ENCODE results near the gene ARHGAP29.

Gene ARHGAP29

GRCh38 chr1:94273111-94273510 is 35.7 kb upstream of the ARHGAP29 start:
- TF ChIP-seq CTCF (IDR thresholded peaks at IDR 0.05; ENCODE audit: extremely low read depth, missing control alignments), result no peak
- no peak for DNase-seq (ENCODE audit: low spot score)

GRCh38 chr1:94272388-94272787 is 35.0 kb upstream of the ARHGAP29 start:
- DNase-seq (ENCODE audit: low spot score), result no peak
- no peak for TF ChIP-seq CTCF (IDR thresholded peaks at IDR 0.05; ENCODE audit: extremely low read depth, missing control alignments)

GRCh38 chr1:94271373-94271772 is 34.0 kb upstream of the ARHGAP29 start:
- no peak for DNase-seq (ENCODE audit: low spot score)
- no peak for TF ChIP-seq CTCF (IDR thresholded peaks at IDR 0.05; ENCODE audit: extremely low read depth, missing control alignments)

- no peak for DNase-seq (ENCODE audit: low spot score)
- no peak for TF ChIP-seq CTCF (IDR thresholded peaks at IDR 0.05; ENCODE audit: extremely low read depth, missing control alignments)
Measured at GRCh38 chr1:94270801-94271203, 33.4 kb upstream of the ARHGAP29 start.

- no peak for DNase-seq (ENCODE audit: low spot score)
- TF ChIP-seq CTCF (IDR thresholded peaks at IDR 0.05; ENCODE audit: extremely low read depth, missing control alignments), result no peak
Measured at GRCh38 chr1:94269921-94270320, 32.5 kb upstream of the ARHGAP29 start.

- no peak for DNase-seq (ENCODE audit: low spot score)
- TF ChIP-seq CTCF (IDR thresholded peaks at IDR 0.05; ENCODE audit: extremely low read depth, missing control alignments), result no peak
Measured at GRCh38 chr1:94265906-94266305, 28.5 kb upstream of the ARHGAP29 start.

- DNase-seq (ENCODE audit: low spot score), result no peak
- TF ChIP-seq CTCF (IDR thresholded peaks at IDR 0.05; ENCODE audit: extremely low read depth, missing control alignments), result no peak
Measured at GRCh38 chr1:94265011-94265422, 27.6 kb upstream of the ARHGAP29 start.
